Testis (tissue), 2 donors: Measurements from ENCODE around the gene C2CD3.

ENCODE experiments used
- CTCF ChIP-seq, 3 experiments: fragments of 450-650 bp in 2 of 3; fragments of 200-600 bp in 1 of 3; sonication (generic) in 1 of 3; IDR thresholded peaks; one replicate each; pipeline ENCODE4 v1.5.1; 2016 to 2019; ENCODE audit warnings: antibody characterized with exemption in 3 of 3, mild to moderate bottlenecking in 2 of 3, moderate library complexity in 1 of 3
- POLR2A ChIP-seq: fragments of 450-650 bp; IDR thresholded peaks from one replicate; pipeline ENCODE4 v1.6.1; 2017; ENCODE audit warnings: antibody characterized with exemption, mild to moderate bottlenecking, moderate library complexity

GRCh38 chr11:74092425-74092824 lies 78.4 kb downstream of the C2CD3 start:
- TF ChIP-seq CTCF (IDR thresholded peaks at IDR 0.05) (no peak), POLR2A (no peak)
